Stimulated activated CD4-positive, alpha-beta T cell treated with anti-CD3 and anti-CD28 coated beads, TNF-alpha, amount 100 ng/mL, for 1 hour (primary cell): ENCODE data around the gene ABI3.
A peak's percentile ranks its signal among the peaks of the same experiment; 100 is the strongest.
"Not testable (repeated sequence)": the region's sequence is repeated elsewhere in the genome, so short reads cannot be mapped to it uniquely, and the experiment has no call there.

ENCODE experiments used
- DNase-seq, 3 donors: peaks; one replicate each; pipeline ENCODE4 v3.0.0-alpha.2; 2020; ENCODE audit warnings: low read depth in 3 of 3, low spot score in 1 of 3

The ABI3 gene

DNA sequence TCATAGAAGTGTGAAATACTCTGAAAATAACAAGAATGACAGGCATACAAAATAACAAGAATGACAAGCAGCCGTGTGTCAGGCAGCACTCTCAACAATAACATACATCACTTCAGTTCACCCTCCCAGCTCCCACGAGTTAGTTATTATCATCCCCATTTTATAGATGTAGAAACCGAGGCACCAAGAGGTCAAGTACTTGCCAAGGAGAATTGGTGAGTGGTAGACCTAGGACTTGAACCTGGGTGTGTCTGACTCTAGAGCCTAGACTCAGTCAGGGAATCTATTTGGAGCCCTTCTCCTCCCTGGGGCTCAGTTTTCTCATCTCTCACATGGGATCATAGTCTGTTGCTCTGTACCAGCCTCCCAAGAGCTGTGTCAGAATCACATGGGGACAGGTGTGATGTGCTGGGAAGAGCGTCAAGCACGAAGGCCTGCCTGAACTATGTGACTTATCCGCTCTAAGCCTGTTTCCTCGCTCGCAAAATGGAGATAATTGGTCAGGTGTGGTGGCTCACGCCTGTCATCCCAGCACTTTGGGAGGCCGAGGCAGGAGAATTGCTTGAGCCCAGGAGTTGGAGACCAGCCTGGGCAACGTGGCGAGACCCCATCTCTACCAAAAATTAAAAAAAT is 39.5 kb downstream of the ABI3 start:
- DNase-seq = no peak

DNA sequence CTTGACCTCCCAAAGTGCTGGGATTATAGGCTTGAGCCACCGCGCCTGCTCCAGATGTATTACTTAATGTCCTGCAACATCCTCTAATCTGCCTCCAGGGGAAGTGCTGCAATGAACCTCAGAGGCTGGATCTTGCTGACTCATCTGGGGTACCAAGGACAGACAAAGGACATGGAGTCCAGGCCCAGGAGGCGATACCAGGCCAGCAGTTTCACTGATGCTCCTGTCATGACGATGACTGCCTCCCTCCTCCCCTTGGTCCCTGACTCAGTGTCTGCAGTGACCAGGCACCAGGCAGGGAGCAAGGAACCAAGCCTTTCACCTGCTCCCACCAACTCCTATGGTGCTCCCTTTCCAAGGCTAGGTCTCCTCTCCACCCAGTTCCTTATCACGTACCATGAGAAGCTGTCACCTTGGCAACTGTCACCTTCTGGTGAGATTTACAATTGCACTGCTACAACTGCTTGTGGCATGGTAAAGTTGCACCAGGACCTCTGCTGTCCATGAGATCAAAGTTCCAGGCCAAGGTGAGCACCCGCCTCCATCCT is 41.7 kb downstream of the ABI3 start:
- DNase-seq = no peak

DNA sequence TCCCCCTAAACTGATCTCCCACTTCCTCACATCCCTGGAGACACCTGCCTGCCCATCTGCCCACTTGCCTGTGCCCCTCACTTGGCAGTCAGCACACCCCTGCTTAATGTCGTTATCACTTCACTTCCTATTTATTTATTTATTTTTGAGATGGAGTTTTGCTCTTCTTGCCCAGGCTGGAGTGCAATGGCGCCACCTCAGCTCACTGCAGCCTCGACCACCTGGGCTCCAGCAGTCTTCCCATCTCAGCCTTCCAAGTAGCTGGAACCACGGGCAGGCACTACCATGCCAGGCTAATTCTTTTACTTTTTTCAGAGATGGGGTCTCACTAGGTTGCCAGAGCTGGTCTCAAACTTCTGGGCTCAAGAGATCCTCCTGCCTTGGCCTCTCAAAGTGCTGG is 43.6 kb downstream of the ABI3 start:
- no peak for DNase-seq

DNA sequence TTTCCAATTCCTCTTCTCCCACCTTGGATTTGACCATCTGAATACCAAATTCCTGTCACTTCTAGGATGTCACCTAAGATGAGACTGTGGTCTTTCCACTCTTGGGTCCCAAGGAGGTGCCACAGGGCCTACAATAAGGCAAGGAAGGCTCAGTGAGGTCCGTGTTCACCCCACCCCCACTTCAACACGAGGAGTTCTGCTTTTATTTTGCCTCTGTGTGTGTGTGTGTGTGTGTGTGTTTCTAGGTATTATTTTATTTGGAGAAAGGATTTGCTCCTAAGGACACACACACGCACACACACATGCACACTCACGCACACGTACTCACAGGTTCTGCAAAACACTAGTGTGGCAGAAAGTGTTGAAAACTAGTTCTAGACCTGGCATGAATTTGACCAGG is 44.6 kb downstream of the ABI3 start:
- no peak for DNase-seq

DNA sequence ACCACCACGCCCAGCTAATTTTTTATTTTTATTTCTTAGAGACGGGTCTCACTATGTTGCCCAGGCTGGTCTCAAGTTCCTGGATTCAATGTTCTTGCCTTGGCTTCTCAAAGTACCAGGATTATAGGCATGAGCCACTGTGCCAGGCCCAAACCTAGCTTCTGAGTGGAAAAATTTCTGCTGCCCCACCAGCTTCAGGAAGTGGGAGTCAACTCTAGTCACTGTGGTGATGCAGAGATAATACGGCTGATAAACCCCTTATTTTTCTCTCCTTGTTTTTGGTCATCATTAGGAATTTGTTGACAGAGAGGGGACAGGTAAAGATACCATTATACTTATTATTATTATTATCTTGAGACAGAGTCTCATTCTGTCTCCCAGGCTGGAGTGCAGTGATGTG is 47.9 kb downstream of the ABI3 start:
- DNase-seq = no peak

DNA sequence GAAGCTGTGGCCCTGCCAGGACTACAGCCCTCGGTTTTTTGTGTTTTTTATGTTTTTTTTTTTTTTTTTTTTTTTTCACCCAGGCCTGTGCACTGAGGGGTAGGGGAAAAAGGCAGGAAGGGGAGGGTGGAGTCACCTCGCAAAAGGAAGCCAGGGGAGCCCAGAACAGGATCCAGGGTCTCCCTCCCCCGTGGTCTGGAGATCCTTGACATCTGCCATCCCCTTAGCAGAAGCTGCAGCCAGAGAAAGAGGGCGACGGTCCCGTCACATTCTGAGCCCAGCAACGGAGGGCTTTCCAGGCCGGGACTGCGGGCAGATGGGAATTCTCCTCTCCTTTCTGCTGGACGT is 49.1 kb downstream of the ABI3 start:
- no peak for DNase-seq

DNA sequence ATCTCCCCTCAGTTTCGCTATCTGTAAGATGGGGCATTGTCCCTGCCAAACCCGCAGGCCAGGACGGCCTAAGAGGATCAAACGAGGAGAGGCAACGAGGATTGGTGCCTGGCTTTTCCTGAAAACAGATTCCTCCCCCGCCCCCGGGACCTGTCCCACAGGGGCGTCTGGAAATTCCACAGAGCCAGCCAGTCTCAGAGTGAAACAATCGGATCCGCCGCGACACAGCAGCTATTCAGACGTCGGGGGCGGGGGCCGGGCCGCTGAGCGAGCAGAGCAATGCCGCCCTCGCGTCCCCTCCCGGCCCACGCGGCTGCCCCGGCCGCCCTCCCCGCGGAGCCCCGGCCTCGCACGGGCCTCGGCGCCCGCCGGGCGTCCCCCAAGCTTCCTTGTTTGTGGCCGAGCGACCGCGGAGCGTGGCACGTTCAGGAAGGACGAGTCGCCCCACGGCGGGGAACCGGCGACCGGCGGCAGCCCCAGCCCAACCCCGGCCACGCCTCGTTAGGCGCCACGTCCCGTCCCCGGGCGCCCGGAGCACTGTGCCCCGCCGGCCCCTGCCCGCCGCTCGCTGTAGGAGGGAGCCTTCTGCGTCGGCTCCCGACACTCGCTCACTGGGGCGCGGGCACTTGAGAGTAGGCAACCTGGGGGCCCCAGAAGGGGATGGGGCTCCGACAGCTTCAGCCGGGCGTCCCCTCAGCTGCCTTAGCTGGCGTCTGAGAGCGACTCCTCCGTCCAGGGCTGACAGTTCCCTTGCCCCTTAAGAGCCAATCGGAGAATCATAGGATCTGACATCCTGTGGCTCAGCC is 49.7 kb downstream of the ABI3 start:
- peak in 1 of 3 donors; percentile 45 for DNase-seq

DNA sequence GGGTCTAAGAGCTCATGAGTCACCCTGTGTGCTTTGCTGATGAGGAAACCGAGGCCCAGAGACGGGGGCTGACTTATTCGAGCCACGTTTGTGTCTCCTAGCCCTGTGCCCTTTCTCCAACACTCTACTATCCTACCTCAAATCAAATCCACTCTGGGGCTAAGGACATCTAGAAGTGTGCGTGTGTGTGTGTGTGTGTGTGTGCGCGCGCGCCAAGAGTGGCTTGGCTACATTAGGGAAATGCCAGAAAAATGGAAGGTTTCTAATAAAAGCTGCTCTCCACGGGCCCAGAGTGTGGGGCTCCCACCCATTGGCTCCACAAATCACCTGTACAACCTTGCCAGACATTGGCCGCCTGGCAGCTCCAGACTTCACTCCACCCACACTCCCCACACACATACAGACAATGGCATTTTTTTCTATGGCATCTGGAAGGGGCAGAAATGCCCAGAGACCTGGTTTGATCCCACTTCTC is 50.3 kb downstream of the ABI3 start:
- no peak for DNase-seq

DNA sequence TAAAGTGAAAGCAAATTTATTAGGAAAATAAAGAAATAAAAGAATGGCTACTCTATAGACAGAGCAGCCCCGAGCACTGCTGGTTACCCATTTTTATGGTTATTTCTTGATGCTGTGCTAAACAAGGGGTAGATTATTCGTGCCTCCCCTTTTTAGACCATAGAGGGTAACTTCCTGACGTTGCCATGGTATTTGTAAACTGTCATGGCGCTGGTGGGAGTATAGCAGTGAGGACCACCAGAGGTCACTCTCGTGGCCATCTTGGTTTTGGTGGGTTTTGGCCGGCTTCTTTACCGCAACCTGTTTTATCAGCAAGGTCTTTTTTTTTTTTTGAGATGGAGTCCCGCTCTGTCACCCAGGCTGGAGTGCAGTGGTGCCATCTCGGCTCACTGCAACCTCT is 51.0 kb downstream of the ABI3 start:
- DNase-seq = not testable (repeated sequence)

DNA sequence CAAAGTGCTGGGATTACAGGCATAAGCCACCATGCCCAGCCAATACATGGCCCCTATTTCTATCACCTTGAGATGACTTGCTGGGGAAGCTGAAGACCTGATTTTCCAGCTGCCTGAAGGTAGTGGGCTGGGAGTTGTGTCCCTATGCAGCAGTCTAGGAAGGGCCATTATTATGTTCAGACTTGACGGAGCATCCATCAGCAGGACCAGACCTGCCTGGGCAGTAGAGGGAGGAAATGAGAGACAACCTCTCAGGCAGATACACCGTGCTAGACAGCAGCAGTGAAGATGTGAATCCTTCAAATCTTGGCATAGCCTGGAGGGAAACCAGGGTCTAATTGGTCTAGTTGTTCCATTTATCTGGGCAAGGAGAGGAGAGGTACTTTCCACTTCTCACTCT is 55.7 kb downstream of the ABI3 start:
- DNase-seq = no peak

DNA sequence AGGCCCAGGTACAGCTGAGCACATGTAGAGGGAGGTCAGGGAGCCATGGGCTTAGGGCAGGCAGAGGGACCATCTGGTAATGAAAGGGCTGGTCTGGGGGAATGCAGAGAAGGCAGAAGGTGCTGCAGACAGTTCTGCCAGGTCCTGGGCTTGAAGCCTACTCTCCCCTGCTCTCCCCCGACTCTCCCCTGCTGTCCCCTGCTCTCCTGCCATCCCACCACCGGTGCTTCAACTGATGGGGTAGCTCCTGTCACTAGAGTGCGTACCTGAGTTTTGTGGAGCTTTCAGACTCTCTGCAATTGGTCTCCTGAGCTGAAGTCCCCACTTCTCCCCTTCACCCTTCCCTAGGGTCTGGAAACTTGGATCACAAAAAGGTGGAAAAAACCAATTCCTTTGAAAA is 57.4 kb downstream of the ABI3 start:
- no peak for DNase-seq

DNA sequence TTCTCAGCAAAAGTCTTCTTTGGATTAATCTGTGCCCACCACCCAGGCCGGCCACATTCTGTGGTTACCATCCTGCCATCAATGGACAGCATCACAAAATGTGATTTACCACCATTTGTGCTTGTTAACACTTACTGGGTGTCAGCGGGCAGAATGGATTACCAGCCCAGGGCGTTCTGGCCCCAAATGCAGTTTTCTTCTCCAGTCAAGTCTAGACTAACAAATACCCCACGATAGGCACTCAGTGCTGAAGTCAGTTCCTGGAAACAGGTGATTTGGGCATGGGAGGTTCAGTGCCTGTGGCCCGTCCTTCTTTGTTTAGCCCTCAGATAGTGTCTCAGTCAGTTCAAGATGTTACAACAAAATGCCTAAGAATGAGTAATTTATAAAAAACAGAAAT is 58.8 kb downstream of the ABI3 start:
- no peak for DNase-seq
